AG04450 (cell line): ENCODE measurements around the gene ADCY3. TPM values are rescaled to one million over a fixed set of nuclear protein-coding genes. Genes with fewer than 3 reads are reported as not detected.
A peak's percentile ranks its signal among the peaks of the same experiment; 100 is the strongest.

Source experiments
- CTCF ChIA-PET: fragments of 300-600, 350-600 bp; formaldehyde crosslinking; extraction: SDS; loops from one replicate; lab custom pipeline; 2022; ENCODE audit warnings: antibody characterized with exemption, inconsistent platforms; lab: Charles Lee
- POLR2A ChIA-PET: fragments of 350-600 bp; formaldehyde crosslinking; extraction: SDS; loops from one replicate; lab custom pipeline; 2021; ENCODE audit warnings: antibody characterized with exemption, inconsistent platforms; lab: Yijun Ruan, JAX
- DNase-seq: peaks from one replicate; pipeline ENCODE4 v3.0.0-alpha.2; 2011; ENCODE audit warnings: low read depth, low spot score
- H3K27ac ChIP-seq: one replicate; pipeline ENCODE4 v1.5.1; 2012; ENCODE audit warnings: low read depth, low read length, control low read depth
- H3K27me3 ChIP-seq: one replicate; pipeline ENCODE4 v1.6.0; 2012; ENCODE audit warnings: low read length; ENCODE audit not compliant: control insufficient read depth, insufficient read depth
- H3K4me3 ChIP-seq: 2 replicates; pipeline ENCODE4 v1.5.1; 2011; ENCODE audit warnings: mild to moderate bottlenecking, low read depth, low read length, control low read depth
- H3K9me3 ChIP-seq: 2 replicates; pipeline ENCODE4 v1.5.1; 2012; ENCODE audit warnings: low read length; ENCODE audit not compliant: control insufficient read depth, insufficient read depth
- polyA minus RNA-seq: library from RNA; depleted of rRNA, polyadenylated mRNA; stranded (reverse); fragments of >200 nt; gene quantifications from 2 replicates; pipeline ENCODE4 v1.2.3, GENCODE V29; 2011; rRNA and poly(A)+ RNA removed
- polyA plus RNA-seq: library from polyadenylated mRNA; depleted of rRNA; stranded (reverse); fragments of >200 nt; gene quantifications from 2 replicates; pipeline ENCODE4 v1.2.3, GENCODE V29; 2011; rRNA removed
- TF ChIP-seq, protein P1 (sequence below): IDR thresholded peaks from 2 replicates; pipeline ENCODE4 v1.5.1; 2011; ENCODE audit warnings: low read depth, low read length, control low read depth, inconsistent platforms

The ADCY3 gene
- polyA plus RNA-seq (29.6 and 41.1 TPM in 2 replicates), polyA minus RNA-seq (74.7 and 85.1 TPM in 2 replicates)

DNA sequence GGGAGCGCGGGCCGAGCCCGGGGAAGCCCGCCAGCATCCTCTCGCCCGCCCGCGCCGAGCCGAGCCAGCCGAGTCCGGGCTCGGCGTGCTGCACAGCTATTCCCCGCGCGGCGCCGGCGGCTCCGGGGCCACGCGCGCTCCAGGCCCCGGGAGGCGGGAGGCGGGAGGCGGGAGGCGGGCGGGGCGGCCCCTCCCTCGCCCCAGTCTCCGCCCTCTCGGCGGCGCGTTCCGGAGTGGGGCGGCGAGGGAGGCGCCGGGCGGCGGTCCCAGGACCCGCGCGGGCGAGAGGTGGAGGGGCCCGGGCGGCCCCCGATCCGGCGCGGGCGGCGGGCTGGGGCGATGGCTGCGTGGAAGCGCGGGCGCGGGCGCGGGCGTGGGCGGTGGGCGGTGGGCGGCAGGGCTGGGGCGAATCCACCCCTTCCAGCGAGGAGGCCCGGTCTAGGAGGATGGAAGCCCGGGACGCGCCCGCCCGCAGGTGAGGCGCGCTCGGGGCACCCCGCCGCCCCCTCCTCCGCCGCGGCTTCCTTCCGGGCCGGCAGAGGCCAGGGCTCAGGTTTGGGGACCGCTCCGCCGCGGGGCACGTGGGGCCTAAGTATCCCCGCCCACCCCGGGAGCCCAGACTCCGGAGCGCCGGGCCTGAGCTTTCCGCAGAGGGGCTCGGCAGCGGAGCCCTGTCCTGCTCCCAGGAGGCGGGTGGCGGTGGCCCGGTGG lies at the start of gene ADCY3:
TSS of gene ADCY3 (minus strand) at position 140 of the 711 bp plus-strand sequence. CDS start 1,250 bp downstream, outside the sequence.
- Histone ChIP-seq H3K27me3 (no peaks in the 10 kb centered on the region), H3K9me3 (no peaks in the 10 kb centered on the region), H3K4me3 (peak within 1 kb of the TSS; percentile 66), H3K27ac (no peak within 1 kb of the TSS)
- POLR2A ChIA-PET: no interaction called here
- CTCF ChIA-PET: no interaction called here
- DNase-seq: no peak
- TF ChIP-seq, protein P1, sequence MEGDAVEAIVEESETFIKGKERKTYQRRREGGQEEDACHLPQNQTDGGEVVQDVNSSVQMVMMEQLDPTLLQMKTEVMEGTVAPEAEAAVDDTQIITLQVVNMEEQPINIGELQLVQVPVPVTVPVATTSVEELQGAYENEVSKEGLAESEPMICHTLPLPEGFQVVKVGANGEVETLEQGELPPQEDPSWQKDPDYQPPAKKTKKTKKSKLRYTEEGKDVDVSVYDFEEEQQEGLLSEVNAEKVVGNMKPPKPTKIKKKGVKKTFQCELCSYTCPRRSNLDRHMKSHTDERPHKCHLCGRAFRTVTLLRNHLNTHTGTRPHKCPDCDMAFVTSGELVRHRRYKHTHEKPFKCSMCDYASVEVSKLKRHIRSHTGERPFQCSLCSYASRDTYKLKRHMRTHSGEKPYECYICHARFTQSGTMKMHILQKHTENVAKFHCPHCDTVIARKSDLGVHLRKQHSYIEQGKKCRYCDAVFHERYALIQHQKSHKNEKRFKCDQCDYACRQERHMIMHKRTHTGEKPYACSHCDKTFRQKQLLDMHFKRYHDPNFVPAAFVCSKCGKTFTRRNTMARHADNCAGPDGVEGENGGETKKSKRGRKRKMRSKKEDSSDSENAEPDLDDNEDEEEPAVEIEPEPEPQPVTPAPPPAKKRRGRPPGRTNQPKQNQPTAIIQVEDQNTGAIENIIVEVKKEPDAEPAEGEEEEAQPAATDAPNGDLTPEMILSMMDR: no peak

DNA sequence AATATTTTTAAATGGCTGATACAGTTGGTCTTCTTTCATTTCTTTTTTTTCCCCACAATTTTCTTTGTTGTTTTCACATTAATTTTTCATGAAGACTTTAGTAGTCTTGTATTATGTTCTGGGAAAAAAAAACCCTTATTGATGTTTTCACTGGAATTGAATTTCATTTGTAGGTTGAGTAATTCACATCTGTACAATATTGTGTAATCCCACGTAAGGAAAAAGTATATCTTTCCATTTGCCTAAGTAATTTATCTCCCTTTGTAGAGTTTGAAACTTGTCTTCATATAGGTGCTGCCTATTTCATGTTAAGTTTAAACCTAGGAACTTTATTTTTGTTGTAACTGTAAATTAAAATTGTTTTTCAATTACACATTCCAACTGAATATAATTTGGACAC lies 49.7 kb upstream of the ADCY3 start:
- TF ChIP-seq, protein P1: no peak
- Histone ChIP-seq H3K9me3 (no peaks in the 10 kb centered on the region), H3K27ac (no peak overlapping the region), H3K27me3 (no peaks in the 10 kb centered on the region), H3K4me3 (no peak overlapping the region)
- POLR2A ChIA-PET: no interaction called here
- no peak for DNase-seq
- CTCF ChIA-PET: no interaction called here

DNA sequence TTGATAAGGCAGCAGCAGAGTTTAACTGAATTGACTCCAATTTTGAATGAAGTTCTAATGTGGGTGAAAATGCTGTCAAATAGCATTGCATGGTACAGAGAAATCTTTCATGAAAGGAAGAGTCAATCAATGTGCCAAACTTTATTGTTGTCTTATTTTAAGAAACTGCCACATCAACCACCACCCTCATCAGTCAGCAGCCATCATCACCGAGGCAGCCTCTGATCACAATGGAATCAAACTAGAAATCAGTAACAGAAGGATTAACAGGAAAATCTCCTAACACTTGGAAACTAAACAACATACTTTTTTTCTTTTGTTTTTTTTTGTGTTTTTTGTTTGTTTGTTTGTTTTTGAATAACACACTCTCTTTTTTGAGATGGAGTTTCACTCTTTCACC lies 41.9 kb upstream of the ADCY3 start:
- Histone ChIP-seq H3K4me3 (no peak overlapping the region), H3K27me3 (no peaks in the 10 kb centered on the region), H3K9me3 (no peaks in the 10 kb centered on the region), H3K27ac (no peak overlapping the region)
- POLR2A ChIA-PET: no interaction called here
- TF ChIP-seq, protein P1: no peak
- DNase-seq: no peak
- CTCF ChIA-PET: no interaction called here

DNA sequence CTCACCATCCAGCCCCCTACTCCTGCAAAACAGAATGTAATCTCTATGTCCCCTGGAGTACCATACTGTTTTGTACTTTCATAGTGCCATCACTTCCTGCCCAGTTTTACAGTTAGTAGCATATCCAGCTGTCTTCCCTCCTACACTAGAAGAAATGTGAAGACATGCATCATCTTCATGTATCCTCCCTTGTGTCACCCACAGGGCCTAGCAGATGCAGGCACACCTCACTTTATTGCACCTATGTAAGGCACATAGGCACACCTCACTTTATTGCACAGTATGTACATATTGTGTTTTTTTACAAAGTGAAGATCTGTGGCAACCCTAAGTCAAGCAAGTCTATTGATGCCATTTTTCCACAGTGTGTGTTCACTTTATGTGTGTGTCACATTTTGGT lies 39.7 kb upstream of the ADCY3 start:
- CTCF ChIA-PET: no interaction called here
- no peak overlapping the region for H3K4me3 ChIP-seq
- TF ChIP-seq, protein P1: no peak
- POLR2A ChIA-PET: no interaction called here
- H3K27me3 ChIP-seq: no peaks in the 10 kb centered on the region
- DNase-seq: no peak
- no peak overlapping the region for H3K27ac ChIP-seq
- H3K9me3 ChIP-seq: no peaks in the 10 kb centered on the region

DNA sequence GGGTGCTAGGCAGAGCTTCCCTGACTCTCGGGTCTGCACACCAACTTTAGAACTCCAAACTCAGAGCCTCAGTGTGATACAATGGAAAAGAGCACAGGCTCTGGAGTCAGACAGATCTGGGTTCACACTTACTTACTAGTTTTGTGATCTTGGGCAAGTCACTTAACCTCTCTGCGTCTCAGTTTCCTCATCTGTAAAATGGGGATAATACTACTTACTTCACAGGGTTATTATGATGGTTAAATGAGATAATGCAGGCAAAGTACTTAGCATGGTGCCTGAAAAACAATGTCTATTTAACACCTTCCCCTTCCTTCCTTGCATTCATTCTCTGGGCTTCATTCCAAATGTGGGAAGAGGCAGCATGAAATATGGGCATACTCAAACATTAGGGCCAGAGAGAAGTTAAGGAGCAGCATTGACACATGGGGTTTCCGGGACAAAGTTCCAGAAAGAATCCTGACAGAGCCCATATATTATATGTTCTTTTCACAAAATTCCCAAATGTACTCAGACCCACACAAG lies 38.4 kb upstream of the ADCY3 start:
- TF ChIP-seq, protein P1: no peak
- Histone ChIP-seq H3K4me3 (no peak overlapping the region), H3K27me3 (no peaks in the 10 kb centered on the region), H3K9me3 (no peaks in the 10 kb centered on the region), H3K27ac (no peak overlapping the region)
- POLR2A ChIA-PET: no interaction called here
- CTCF ChIA-PET: no interaction called here
- no peak for DNase-seq
